Mesendoderm (in vitro differentiated cells): Measurements from ENCODE around the gene RBBP6.

ENCODE experiments used
- DNase-seq: peaks from one replicate; pipeline ENCODE4 v3.0.0; 2013
- H2AK5ac ChIP-seq: 2 replicates; pipeline ENCODE4 v1.6.1; 2013; ENCODE audit warnings: low read length, inconsistent platforms
- H2BK120ac ChIP-seq: 2 replicates; pipeline ENCODE4 v1.6.1; 2013; ENCODE audit warnings: low read depth, mild to moderate bottlenecking, low read length, moderate library complexity, mixed read lengths
- H2BK15ac ChIP-seq: replicated peaks from 2 replicates; pipeline ENCODE4 v1.6.1; 2013; ENCODE audit warnings: low read depth, mild to moderate bottlenecking, moderate library complexity
- H2BK5ac ChIP-seq: 2 replicates; pipeline ENCODE4 v1.6.1; 2013; ENCODE audit warnings: low read length, inconsistent platforms
- H3K18ac ChIP-seq: 2 replicates; pipeline ENCODE4 v1.6.1; 2013; ENCODE audit warnings: mild to moderate bottlenecking, low read length, mixed read lengths
- H3K23ac ChIP-seq: one replicate; pipeline ENCODE4 v1.6.1; 2013; ENCODE audit warnings: low read length
- H3K27ac ChIP-seq: 2 replicates; pipeline ENCODE4 v1.5.1; 2013; ENCODE audit warnings: low read depth, mild to moderate bottlenecking, inconsistent platforms, low read length, moderate library complexity
- H3K27me3 ChIP-seq: 2 replicates; pipeline ENCODE4 v1.6.1; 2013; ENCODE audit warnings: low read length, control low read depth, mild to moderate bottlenecking, inconsistent platforms; ENCODE audit not compliant: insufficient read depth, poor library complexity
- H3K36me3 ChIP-seq: 2 replicates; pipeline ENCODE4 v1.6.1; 2013; ENCODE audit warnings: low read length, inconsistent platforms; ENCODE audit not compliant: control insufficient read depth, insufficient read depth
- H3K4ac ChIP-seq: one replicate; pipeline ENCODE4 v1.6.1; 2013; ENCODE audit warnings: low read depth, mild to moderate bottlenecking, low read length, moderate library complexity
- H3K4me1 ChIP-seq: 2 replicates; pipeline ENCODE4 v1.6.1; 2013; ENCODE audit warnings: low read depth, low read length, inconsistent platforms; ENCODE audit not compliant: control insufficient read depth
- H3K4me2 ChIP-seq: 2 replicates; pipeline ENCODE4 v1.6.1; 2013; ENCODE audit warnings: low read length
- H3K4me3 ChIP-seq: 2 replicates; pipeline ENCODE4 v1.5.1; 2013; ENCODE audit warnings: mild to moderate bottlenecking, low read length
- H3K56ac ChIP-seq: one replicate; pipeline ENCODE4 v1.6.1; 2013; ENCODE audit warnings: low read length
- H3K79me1 ChIP-seq: 2 replicates; pipeline ENCODE4 v1.6.1; 2013; ENCODE audit warnings: low read length, inconsistent platforms
- H3K79me2 ChIP-seq: 2 replicates; pipeline ENCODE4 v1.6.1; 2013; ENCODE audit warnings: mild to moderate bottlenecking, low read length; ENCODE audit not compliant: control insufficient read depth, insufficient read depth
- H3K9ac ChIP-seq: 2 replicates; pipeline ENCODE4 v1.6.1; 2013; ENCODE audit warnings: low read length, inconsistent platforms
- H4K5ac ChIP-seq: one replicate; pipeline ENCODE4 v1.6.1; 2013; ENCODE audit warnings: low read length
- H4K8ac ChIP-seq: one replicate; pipeline ENCODE4 v1.6.1; 2013; ENCODE audit warnings: low read depth, mild to moderate bottlenecking, control low read depth, low read length, moderate library complexity
- WGBS: extraction: QIAGEN DNeasy Blood & Tissue Kit; methylation state at CpG from one replicate; pipeline ENCODE4 v1.1.7; 2013; ENCODE audit warnings: low lambda C conversion rate, missing lambda C conversion rate; ENCODE audit not compliant: insufficient coverage; ENCODE audit errors: extremely low coverage; 5-methylcytosine and 5-hydroxymethylcytosine counted together

RBBP6 gene

DNA sequence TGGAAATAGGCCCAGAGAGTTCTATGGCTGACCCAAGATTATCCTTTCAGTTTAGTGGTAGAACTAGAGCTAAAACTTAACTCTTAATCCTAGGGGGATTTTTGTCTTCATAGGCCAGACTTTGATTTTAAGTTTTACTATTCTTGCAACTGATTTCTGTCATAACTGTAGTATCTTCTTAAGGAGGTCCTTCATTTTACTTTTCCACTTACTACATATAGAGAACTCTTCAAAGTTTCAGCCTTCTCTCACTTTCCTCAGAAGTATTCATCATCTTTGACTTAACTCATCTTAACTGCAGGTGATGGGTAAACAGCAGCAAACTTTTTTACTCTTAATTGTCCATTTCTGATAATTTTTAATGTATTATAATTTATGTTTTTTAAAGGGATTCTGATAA is 23.4 kb downstream of the RBBP6 start:
- H3K9ac ChIP-seq, result no peak overlapping the region
- H2BK5ac ChIP-seq, result no peak overlapping the region
- H4K5ac ChIP-seq, result no peak overlapping the region
- H3K27me3 ChIP-seq, result no peaks in the 10 kb centered on the region
- DNase-seq, result no peak
- no peak overlapping the region for H2AK5ac ChIP-seq
- no peak overlapping the region for H3K27ac ChIP-seq
- H3K4me2 ChIP-seq, result no peak overlapping the region
- no peak overlapping the region for H4K8ac ChIP-seq
- no peak overlapping the region for H3K4ac ChIP-seq
- H3K4me1 ChIP-seq, result no peaks in the 10 kb centered on the region
- no peak overlapping the region for H3K4me3 ChIP-seq
- H2BK120ac ChIP-seq, result no peak overlapping the region
- peaks cover 11% of the 10 kb centered on the region for H3K36me3 ChIP-seq
- no peaks in the 10 kb centered on the region for H3K79me1 ChIP-seq
- H2BK15ac ChIP-seq, result no peak overlapping the region
- no peak overlapping the region for H3K18ac ChIP-seq
- no peak overlapping the region for H3K56ac ChIP-seq
- H3K79me2 ChIP-seq, result no peaks in the 10 kb centered on the region
- no peak overlapping the region for H3K23ac ChIP-seq

DNA sequence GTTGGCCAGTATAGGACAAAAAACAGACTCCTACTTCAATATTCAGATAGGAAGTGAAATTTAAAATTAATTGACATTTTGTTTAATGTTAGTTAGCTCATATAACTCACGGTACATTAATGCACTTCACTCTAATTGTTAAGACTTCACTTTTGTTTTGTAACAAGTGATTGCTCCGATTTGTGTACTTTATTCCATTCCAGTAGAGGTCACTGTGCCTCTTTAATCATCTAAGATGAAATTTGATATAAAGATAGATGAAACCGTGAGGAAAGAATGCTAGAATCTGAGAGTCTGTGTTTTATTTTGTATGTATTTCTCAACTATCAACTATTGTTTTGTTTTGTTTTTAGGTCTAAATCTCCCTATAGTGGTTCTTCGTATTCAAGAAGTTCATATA is 29.0 kb downstream of the RBBP6 start:
- DNase-seq, result no peak

DNA sequence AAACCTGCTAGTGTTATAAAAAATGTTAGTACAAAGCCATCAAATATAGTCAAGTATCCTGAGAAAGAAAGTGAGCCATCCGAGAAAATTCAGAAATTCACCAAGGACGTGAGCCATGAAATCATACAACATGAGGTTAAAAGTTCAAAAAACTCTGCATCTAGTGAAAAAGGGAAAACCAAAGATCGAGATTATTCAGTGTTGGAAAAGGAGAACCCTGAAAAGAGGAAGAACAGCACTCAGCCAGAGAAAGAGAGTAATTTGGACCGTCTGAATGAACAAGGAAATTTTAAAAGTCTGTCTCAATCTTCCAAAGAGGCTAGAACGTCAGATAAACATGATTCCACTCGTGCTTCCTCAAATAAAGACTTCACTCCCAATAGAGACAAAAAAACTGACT is 31.7 kb downstream of the RBBP6 start:
- WGBS, result no CpG with 5 or more reads among the region's 6 CpGs
- H3K4me2 ChIP-seq, result no peak overlapping the region

More for the DNA sequence above, 29.0 kb downstream of the RBBP6 start:
- H3K56ac ChIP-seq, result no peak overlapping the region
- no peak overlapping the region for H3K4ac ChIP-seq
- H3K4me1 ChIP-seq, result no peaks in the 10 kb centered on the region
- no peak overlapping the region for H3K27ac ChIP-seq
- no peak overlapping the region for H3K4me2 ChIP-seq
- H3K9ac ChIP-seq, result no peak overlapping the region
- no peak overlapping the region for H2BK120ac ChIP-seq
- no peaks in the 10 kb centered on the region for H3K79me1 ChIP-seq
- no peak overlapping the region for H3K23ac ChIP-seq
- H3K36me3 ChIP-seq, result peaks cover 19% of the 10 kb centered on the region
- WGBS, result no CpG with 5 or more reads among the region's 4 CpGs
- H2AK5ac ChIP-seq, result no peak overlapping the region
- H3K4me3 ChIP-seq, result no peak overlapping the region
- H4K5ac ChIP-seq, result no peak overlapping the region
- no peak overlapping the region for H4K8ac ChIP-seq
- H3K79me2 ChIP-seq, result no peaks in the 10 kb centered on the region
- no peak overlapping the region for H2BK5ac ChIP-seq
- no peak overlapping the region for H3K18ac ChIP-seq
- H3K27me3 ChIP-seq, result no peaks in the 10 kb centered on the region
- H2BK15ac ChIP-seq, result no peak overlapping the region

DNA sequence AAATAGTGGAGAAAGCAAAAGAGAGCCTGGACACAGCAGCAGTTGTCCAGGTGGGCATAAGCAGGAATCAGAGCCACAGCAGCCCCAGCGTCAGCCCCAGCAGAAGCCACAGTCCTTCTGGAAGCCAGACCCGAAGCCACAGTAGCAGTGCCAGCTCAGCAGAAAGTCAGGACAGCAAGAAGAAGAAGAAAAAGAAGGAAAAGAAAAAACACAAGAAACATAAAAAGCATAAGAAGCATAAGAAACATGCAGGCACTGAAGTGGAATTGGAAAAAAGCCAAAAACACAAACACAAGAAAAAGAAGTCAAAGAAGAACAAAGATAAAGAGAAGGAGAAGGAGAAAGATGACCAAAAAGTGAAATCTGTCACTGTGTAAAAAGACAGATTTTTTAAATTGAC is 32.7 kb downstream of the RBBP6 start:
- Histone ChIP-seq H4K5ac (no peak overlapping the region), H3K9ac (no peak overlapping the region), H2BK15ac (no peak overlapping the region), H3K56ac (no peak overlapping the region), H3K4me2 (no peak overlapping the region), H3K36me3 (peaks cover 15% of the 10 kb centered on the region), H2AK5ac (no peak overlapping the region), H4K8ac (no peak overlapping the region), H3K23ac (no peak overlapping the region), H3K4me1 (no peaks in the 10 kb centered on the region), H3K4me3 (no peak overlapping the region), H3K4ac (no peak overlapping the region), H2BK5ac (no peak overlapping the region), H3K27ac (no peak overlapping the region), H2BK120ac (no peak overlapping the region), H3K79me1 (no peaks in the 10 kb centered on the region), H3K18ac (no peak overlapping the region), H3K79me2 (no peaks in the 10 kb centered on the region), H3K27me3 (no peaks in the 10 kb centered on the region)
- DNase-seq, result no peak
- no CpG with 5 or more reads among the region's 2 CpGs for WGBS

More for the DNA sequence above, 31.7 kb downstream of the RBBP6 start:
- Histone ChIP-seq H3K4ac (no peak overlapping the region), H3K56ac (no peak overlapping the region), H3K79me2 (no peaks in the 10 kb centered on the region), H3K79me1 (no peaks in the 10 kb centered on the region), H3K23ac (no peak overlapping the region), H2BK120ac (no peak overlapping the region), H3K27ac (no peak overlapping the region), H4K8ac (no peak overlapping the region), H2AK5ac (no peak overlapping the region), H2BK15ac (no peak overlapping the region), H2BK5ac (no peak overlapping the region), H3K4me3 (no peak overlapping the region), H3K36me3 (peaks cover 16% of the 10 kb centered on the region), H3K4me1 (no peaks in the 10 kb centered on the region), H4K5ac (no peak overlapping the region), H3K27me3 (no peaks in the 10 kb centered on the region), H3K9ac (no peak overlapping the region), H3K18ac (no peak overlapping the region)
- no peak for DNase-seq

DNA sequence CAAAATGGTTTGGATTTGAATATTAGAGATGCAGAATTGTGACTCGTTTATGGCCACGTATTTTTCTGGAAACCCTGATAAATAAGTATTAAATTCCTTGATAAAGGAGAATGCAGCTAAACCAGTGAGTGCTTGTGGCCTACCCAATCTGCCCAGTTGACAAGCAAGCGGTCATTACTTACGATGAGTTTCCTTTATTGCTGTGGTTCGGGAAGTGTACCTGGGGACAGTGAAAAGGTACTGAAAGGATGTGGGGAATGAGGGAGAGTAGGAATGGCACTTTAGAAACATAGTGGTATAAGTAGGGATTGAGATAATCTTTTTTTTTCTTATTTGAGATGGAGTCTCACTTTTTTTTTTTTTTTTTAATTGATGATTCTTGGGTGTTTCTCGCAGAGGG is 33.8 kb downstream of the RBBP6 start:
- Histone ChIP-seq H3K27me3 (no peaks in the 10 kb centered on the region), H3K36me3 (peaks cover 13% of the 10 kb centered on the region), H3K9ac (no peak overlapping the region), H4K5ac (no peak overlapping the region), H2BK5ac (no peak overlapping the region), H3K27ac (no peak overlapping the region), H4K8ac (no peak overlapping the region), H3K4ac (no peak overlapping the region), H3K23ac (no peak overlapping the region), H2AK5ac (no peak overlapping the region), H3K4me2 (no peak overlapping the region), H3K56ac (no peak overlapping the region), H3K79me1 (no peaks in the 10 kb centered on the region), H2BK15ac (no peak overlapping the region), H3K79me2 (no peaks in the 10 kb centered on the region), H3K18ac (no peak overlapping the region), H3K4me1 (no peaks in the 10 kb centered on the region), H3K4me3 (no peak overlapping the region), H2BK120ac (no peak overlapping the region)
- WGBS, result 100% methylated on average over 1 of the region's 6 CpGs
- DNase-seq, result no peak
